HepG2 (cell line): ENCODE results near the gene SEC63.

ENCODE experiments used
- ATF6 ChIP-seq: sonication (generic); formaldehyde crosslinking; conservative IDR thresholded peaks from 2 replicates; pipeline ENCODE4 v1.4.0; 2020; ENCODE audit warnings: missing genetic modification reagents
- CTCF ChIP-seq: sonication (generic); formaldehyde crosslinking; IDR thresholded peaks from 2 replicates; pipeline ENCODE4 v1.5.0; 2020; ENCODE audit warnings: mild to moderate bottlenecking, missing genetic modification reagents, moderate library complexity
- MAX ChIP-seq: IDR thresholded peaks from 2 replicates; pipeline ENCODE4 v1.6.1; 2012; ENCODE audit warnings: inconsistent platforms
- MAZ ChIP-seq, 2 experiments: sonication (generic) in 1 of 2; formaldehyde crosslinking in 1 of 2; IDR thresholded peaks; 2 replicates each; pipeline versions ENCODE4 v1.5.0 to v1.6.1; 2012 to 2020; ENCODE audit warnings: low read depth in 2 of 2, mild to moderate bottlenecking in 2 of 2, borderline replicate concordance in 1 of 2, improper control_type of control experiment in 1 of 2, low read length in 1 of 2, missing genetic modification reagents in 1 of 2, moderate library complexity in 1 of 2
- POLR2A ChIP-seq, 2 experiments: IDR thresholded peaks; 2 replicates each; pipeline ENCODE4 v1.6.1; 2011; ENCODE audit warnings: low read depth in 2 of 2, low read length in 2 of 2, mild to moderate bottlenecking in 1 of 2, moderate library complexity in 1 of 2; ENCODE audit not compliant: insufficient read depth in 1 of 2
- ZBTB7B ChIP-seq: sonication (generic); formaldehyde crosslinking; IDR thresholded peaks from 2 replicates; pipeline ENCODE4 v1.4.0; 2020; ENCODE audit warnings: missing genetic modification reagents

- TF ChIP-seq MAZ (IDR thresholded peaks at IDR 0.05; ENCODE audit: borderline replicate concordance, low read depth, low read length), result no peak
- TF ChIP-seq MAZ (CRISPR knock-in tag; IDR thresholded peaks at IDR 0.05; ENCODE audit: low read depth), result no peak
- no peak for TF ChIP-seq ATF6 (CRISPR knock-in tag)
- TF ChIP-seq POLR2A (IDR thresholded peaks at IDR 0.05; ENCODE audit: insufficient read depth in 1 of 2, low read depth in 2 of 2, low read length in 2 of 2), result no peak
- no peak for TF ChIP-seq ZBTB7B (CRISPR knock-in tag)
- TF ChIP-seq MAX, result no peak
- no peak for TF ChIP-seq CTCF (CRISPR knock-in tag)
Measured at GRCh38 chr6:107867302-107867615, 90.7 kb downstream of the SEC63 start.
